Effector memory CD4-positive, alpha-beta T cell (primary cell): Measurements from ENCODE around the gene ZNF438.
"Not testable (repeated sequence)": the region's sequence is repeated elsewhere in the genome, so short reads cannot be mapped to it uniquely, and the experiment has no call there.

ENCODE experiments used
- DNase-seq, 3 donors: peaks; one replicate each; pipeline ENCODE4 v3.0.0-alpha.2; 2020
- H3K27ac ChIP-seq: 2 replicates; pipeline ENCODE4 v1.7.0; 2013; ENCODE audit warnings: mild to moderate bottlenecking, low read length, moderate library complexity; ENCODE audit not compliant: insufficient read depth, poor library complexity, severe bottlenecking
- H3K27me3 ChIP-seq: replicated peaks from 2 replicates; pipeline ENCODE4 v1.7.0; 2013; ENCODE audit warnings: mild to moderate bottlenecking, low read length; ENCODE audit not compliant: insufficient read depth, control insufficient read depth, poor library complexity, severe bottlenecking
- H3K36me3 ChIP-seq: 2 replicates; pipeline ENCODE4 v1.7.0; 2013; ENCODE audit warnings: mild to moderate bottlenecking, low read length, moderate library complexity; ENCODE audit not compliant: control insufficient read depth, insufficient read depth
- H3K4me1 ChIP-seq: 2 replicates; pipeline ENCODE4 v1.7.0; 2013; ENCODE audit warnings: low read length, mild to moderate bottlenecking; ENCODE audit not compliant: control insufficient read depth, insufficient read depth, poor library complexity, severe bottlenecking
- H3K4me3 ChIP-seq: 2 replicates; pipeline ENCODE4 v1.7.0; 2013; ENCODE audit warnings: low read length, low read depth, mild to moderate bottlenecking; ENCODE audit not compliant: insufficient read depth, poor library complexity, severe bottlenecking
- H3K9me3 ChIP-seq: 2 replicates; pipeline ENCODE4 v1.7.0; 2013; ENCODE audit warnings: mild to moderate bottlenecking, low read length, moderate library complexity; ENCODE audit not compliant: control insufficient read depth

The ZNF438 gene

GRCh38 chr10:31071232-31072005 is 39.8 kb upstream of the ZNF438 start:
- no peaks in the 10 kb centered on the region for H3K4me1 ChIP-seq
- no peak overlapping the region for H3K27ac ChIP-seq
- H3K27me3 ChIP-seq: no peaks in the 10 kb centered on the region
- H3K4me3 ChIP-seq: no peak overlapping the region
- no peaks in the 10 kb centered on the region for H3K36me3 ChIP-seq
- no peaks in the 10 kb centered on the region for H3K9me3 ChIP-seq
- no peak for DNase-seq

GRCh38 chr10:31070691-31071090 is 39.0 kb upstream of the ZNF438 start:
- Histone ChIP-seq H3K9me3 (no peaks in the 10 kb centered on the region), H3K4me3 (no peak overlapping the region), H3K36me3 (no peaks in the 10 kb centered on the region), H3K4me1 (no peaks in the 10 kb centered on the region), H3K27ac (no peak overlapping the region), H3K27me3 (no peaks in the 10 kb centered on the region)
- no peak for DNase-seq

GRCh38 chr10:31070025-31070424 is 38.4 kb upstream of the ZNF438 start:
- Histone ChIP-seq H3K27ac (no peak overlapping the region), H3K36me3 (no peaks in the 10 kb centered on the region), H3K9me3 (no peaks in the 10 kb centered on the region), H3K4me1 (no peaks in the 10 kb centered on the region), H3K4me3 (no peak overlapping the region), H3K27me3 (no peaks in the 10 kb centered on the region)
- DNase-seq: no peak

- no peak for DNase-seq
- Histone ChIP-seq H3K9me3 (no peaks in the 10 kb centered on the region), H3K4me1 (no peaks in the 10 kb centered on the region), H3K27me3 (peaks cover 1% of the 10 kb centered on the region), H3K4me3 (no peak overlapping the region), H3K36me3 (no peaks in the 10 kb centered on the region), H3K27ac (no peak overlapping the region)
Observed at GRCh38 chr10:31069411-31069810, 37.7 kb upstream of the ZNF438 start.

GRCh38 chr10:31064348-31064747 is 32.7 kb upstream of the ZNF438 start:
- no peaks in the 10 kb centered on the region for H3K36me3 ChIP-seq
- no peak overlapping the region for H3K4me3 ChIP-seq
- H3K9me3 ChIP-seq: no peaks in the 10 kb centered on the region
- no peak overlapping the region for H3K27ac ChIP-seq
- no peaks in the 10 kb centered on the region for H3K4me1 ChIP-seq
- DNase-seq: no peak
- peaks cover 7% of the 10 kb centered on the region for H3K27me3 ChIP-seq

- no peak for DNase-seq
- Histone ChIP-seq H3K9me3 (no peaks in the 10 kb centered on the region), H3K4me1 (no peaks in the 10 kb centered on the region), H3K36me3 (no peaks in the 10 kb centered on the region), H3K27me3 (peaks cover 7% of the 10 kb centered on the region), H3K27ac (no peak overlapping the region), H3K4me3 (no peak overlapping the region)
Observed at GRCh38 chr10:31063841-31064240, 32.2 kb upstream of the ZNF438 start.

GRCh38 chr10:31062856-31063255 is 31.2 kb upstream of the ZNF438 start:
- H3K4me3 ChIP-seq: no peak overlapping the region
- no peak for DNase-seq
- H3K4me1 ChIP-seq: no peaks in the 10 kb centered on the region
- peaks cover 7% of the 10 kb centered on the region for H3K27me3 ChIP-seq
- no peaks in the 10 kb centered on the region for H3K36me3 ChIP-seq
- H3K9me3 ChIP-seq: no peaks in the 10 kb centered on the region
- no peak overlapping the region for H3K27ac ChIP-seq

GRCh38 chr10:31061941-31062340 is 30.3 kb upstream of the ZNF438 start:
- no peak overlapping the region for H3K27ac ChIP-seq
- H3K4me1 ChIP-seq: no peaks in the 10 kb centered on the region
- H3K27me3 ChIP-seq: peaks cover 7% of the 10 kb centered on the region
- no peak overlapping the region for H3K4me3 ChIP-seq
- DNase-seq: no peak
- no peaks in the 10 kb centered on the region for H3K36me3 ChIP-seq
- no peaks in the 10 kb centered on the region for H3K9me3 ChIP-seq

- no peaks in the 10 kb centered on the region for H3K4me1 ChIP-seq
- DNase-seq: no peak
- no peak overlapping the region for H3K27ac ChIP-seq
- H3K36me3 ChIP-seq: no peaks in the 10 kb centered on the region
- H3K4me3 ChIP-seq: no peak overlapping the region
- H3K9me3 ChIP-seq: no peaks in the 10 kb centered on the region
- peaks cover 2% of the 10 kb centered on the region for H3K27me3 ChIP-seq
Observed at GRCh38 chr10:31058795-31059703, 27.4 kb upstream of the ZNF438 start.

- H3K36me3 ChIP-seq, H3K4me3 ChIP-seq, H3K27me3 ChIP-seq, H3K9me3 ChIP-seq, H3K4me1 ChIP-seq, DNase-seq, H3K27ac ChIP-seq: not testable (repeated sequence)
Observed at GRCh38 chr10:31056678-31057077, 25.0 kb upstream of the ZNF438 start.
